Hepatocyte (in vitro differentiated cells): ENCODE results near the gene IQCM.

Experiments
- CTCF ChIP-seq: fragments of 200-600 bp; sonication (generic); IDR thresholded peaks from 2 replicates; pipeline ENCODE4 v1.5.1; 2016; ENCODE audit warnings: antibody characterized with exemption, mild to moderate bottlenecking; ENCODE audit not compliant: poor library complexity
- EZH2 ChIP-seq: fragments of 200-600 bp; sonication (generic); IDR thresholded peaks from 2 replicates; pipeline ENCODE4 v1.6.1; 2016; ENCODE audit warnings: antibody characterized with exemption, mild to moderate bottlenecking, borderline replicate concordance

DNA sequence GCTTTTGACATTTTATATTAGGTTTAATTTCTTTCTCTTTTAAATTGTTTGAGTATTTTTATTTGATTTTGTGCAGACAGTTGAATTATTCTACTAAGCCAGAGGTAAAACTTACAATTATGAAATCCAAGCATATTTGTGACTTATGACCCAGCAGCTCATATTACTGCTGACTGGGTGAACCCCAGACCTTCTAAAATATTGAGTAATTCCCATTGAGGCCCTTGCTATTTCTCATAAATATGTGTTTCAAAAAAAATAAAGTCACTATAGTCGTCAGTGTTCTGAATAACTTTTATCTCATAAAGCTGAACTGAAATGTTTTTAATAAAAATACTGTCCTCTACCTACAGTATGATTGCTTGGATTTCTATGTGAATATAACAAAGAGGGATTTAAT, 303.1 kb downstream of the IQCM start:
- no peak for TF ChIP-seq CTCF
- TF ChIP-seq EZH2 = no peak
